ENCODE measurements around the gene MXRA8.
"Not testable (repeated sequence)": the region's sequence is repeated elsewhere in the genome, so short reads cannot be mapped to it uniquely, and the experiment has no call there.

Gene MXRA8

DNA sequence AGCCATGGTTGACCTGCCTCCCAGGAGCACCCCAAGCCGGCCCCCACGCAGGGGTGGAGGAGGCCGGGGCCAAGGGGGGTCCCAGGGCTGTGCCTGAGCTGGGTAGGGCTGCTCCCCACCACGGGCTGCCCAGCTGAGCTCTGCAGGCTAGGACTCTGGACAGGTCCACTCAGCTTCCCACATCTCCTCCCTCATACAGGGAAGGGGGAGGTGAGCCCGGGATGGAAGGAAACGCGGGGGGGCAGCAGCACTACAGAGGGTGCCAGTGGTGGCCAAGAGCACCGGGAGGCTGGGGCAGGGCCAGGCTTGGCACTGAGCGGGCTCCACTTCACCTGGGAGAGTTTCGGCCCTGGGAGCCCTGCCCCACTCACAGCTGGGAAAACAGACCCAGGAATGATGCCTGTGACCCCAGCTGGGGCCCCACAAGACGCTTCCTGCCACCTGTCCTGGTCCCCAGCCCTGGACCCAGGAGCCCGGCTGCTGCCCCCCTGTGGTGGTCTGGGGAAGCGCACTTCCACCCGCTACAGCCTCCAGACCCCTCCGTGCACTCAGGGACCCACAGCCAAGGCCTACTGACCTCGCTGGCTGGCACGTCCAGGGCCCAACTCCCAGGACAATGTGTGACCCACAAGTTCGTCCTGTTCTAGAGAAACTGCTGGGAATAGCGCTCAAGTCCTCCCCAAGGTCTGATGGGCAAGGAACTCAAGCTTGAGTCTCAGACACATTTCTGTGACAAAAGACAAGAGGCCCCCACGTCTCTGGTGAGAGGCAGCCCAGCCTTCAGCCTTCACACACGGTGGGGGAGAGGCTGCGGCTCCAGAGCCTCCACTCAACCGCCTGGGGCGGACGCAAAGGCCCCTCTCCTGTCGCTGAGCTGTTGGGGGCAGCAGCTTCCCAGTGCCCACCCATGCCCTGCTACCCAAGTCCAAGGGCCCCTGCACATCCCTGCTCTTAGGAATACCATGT lies 13.7 kb upstream of the MXRA8 start:
- peak; percentile 51 for DNase-seq
- in situ Hi-C loops (cut with HindIII; ENCODE audit: low pct_ligation_motif_present, low pct_unique_long_range_greater_than_20kb, low sequenced_read_pairs): no loop called here

GRCh38 chr1:1371364-1371745 lies 13.0 kb upstream of the MXRA8 start:
- in situ Hi-C loops (cut with HindIII; ENCODE audit: low pct_ligation_motif_present, low pct_unique_long_range_greater_than_20kb, low sequenced_read_pairs): no loop called here
- DNase-seq: no peak

DNA sequence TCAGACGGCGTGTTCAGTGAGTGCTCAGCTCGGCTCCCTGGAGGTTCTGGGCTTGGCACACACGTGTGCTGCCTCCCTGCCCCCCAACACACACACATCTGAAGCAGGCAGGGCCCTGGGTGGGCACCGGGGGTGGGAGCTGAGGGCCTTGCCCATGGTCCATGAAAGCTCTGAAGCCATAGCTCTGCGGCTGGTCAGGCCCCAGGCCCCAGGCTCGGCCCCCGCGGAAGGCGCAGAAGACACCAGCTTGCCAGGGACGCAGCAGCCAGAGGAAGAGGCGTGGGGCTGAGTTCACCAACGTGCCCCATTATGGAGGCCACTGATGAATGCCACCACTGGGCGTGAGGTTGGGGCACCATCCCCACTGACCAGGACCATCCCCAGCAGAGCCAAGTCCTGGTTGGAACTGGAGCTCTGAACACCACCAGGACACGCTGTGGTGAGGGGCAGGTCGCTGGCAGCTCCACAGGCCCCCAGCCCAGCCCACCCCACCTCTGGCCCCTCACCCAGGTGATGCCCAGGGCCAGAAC lies 12.5 kb upstream of the MXRA8 start:
- DNase-seq: no peak
- in situ Hi-C loops (cut with HindIII; ENCODE audit: low pct_ligation_motif_present, low pct_unique_long_range_greater_than_20kb, low sequenced_read_pairs): no loop called here

DNA sequence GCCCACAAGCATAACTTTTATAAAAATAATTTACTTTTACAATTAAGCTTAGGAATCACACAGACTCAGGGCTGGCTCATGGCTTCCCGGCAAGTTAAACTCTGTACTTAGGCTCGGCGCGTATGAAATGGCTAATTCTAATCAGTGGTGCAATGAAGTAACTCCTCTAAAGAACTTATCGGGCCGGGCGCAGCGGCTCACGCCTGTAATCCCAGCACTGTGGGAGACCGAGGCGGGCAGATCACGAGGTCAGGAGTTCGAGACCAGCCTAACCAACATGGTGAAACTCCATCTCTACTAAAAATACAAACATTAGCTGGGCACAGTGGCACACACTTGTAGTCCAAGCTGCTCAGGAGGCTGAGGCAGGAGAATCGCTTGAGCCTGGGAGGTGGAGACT lies 11.7 kb upstream of the MXRA8 start:
- DNase-seq; in situ Hi-C loops (cut with HindIII; ENCODE audit: low pct_ligation_motif_present, low pct_unique_long_range_greater_than_20kb, low sequenced_read_pairs): not testable (repeated sequence)

DNA sequence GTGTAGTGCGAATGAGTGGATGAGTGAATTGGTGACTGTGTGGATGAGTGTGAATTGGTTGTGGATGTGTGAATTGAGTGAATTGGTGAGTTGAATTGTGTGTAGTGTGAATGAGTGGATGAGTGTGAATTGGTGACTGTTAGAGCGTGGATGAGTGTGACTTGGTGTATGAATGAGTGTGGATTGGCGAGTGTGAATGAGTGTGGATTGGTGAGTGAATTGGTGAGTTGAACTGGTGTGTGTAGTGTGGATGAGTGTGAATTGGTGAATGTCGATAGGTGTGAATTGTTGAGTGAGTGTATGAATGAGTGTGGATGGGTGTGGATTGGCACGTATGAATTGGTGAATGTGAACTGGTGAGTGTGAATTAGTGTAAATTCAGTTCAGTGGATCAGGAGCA lies 9.0 kb upstream of the MXRA8 start:
- in situ Hi-C loops (cut with HindIII; ENCODE audit: low pct_ligation_motif_present, low pct_unique_long_range_greater_than_20kb, low sequenced_read_pairs): no loop called here
- no peak for DNase-seq

GRCh38 chr1:1366699-1367066 lies 8.3 kb upstream of the MXRA8 start:
- DNase-seq: no peak
- in situ Hi-C loops (cut with HindIII; ENCODE audit: low pct_ligation_motif_present, low pct_unique_long_range_greater_than_20kb, low sequenced_read_pairs): no loop called here

DNA sequence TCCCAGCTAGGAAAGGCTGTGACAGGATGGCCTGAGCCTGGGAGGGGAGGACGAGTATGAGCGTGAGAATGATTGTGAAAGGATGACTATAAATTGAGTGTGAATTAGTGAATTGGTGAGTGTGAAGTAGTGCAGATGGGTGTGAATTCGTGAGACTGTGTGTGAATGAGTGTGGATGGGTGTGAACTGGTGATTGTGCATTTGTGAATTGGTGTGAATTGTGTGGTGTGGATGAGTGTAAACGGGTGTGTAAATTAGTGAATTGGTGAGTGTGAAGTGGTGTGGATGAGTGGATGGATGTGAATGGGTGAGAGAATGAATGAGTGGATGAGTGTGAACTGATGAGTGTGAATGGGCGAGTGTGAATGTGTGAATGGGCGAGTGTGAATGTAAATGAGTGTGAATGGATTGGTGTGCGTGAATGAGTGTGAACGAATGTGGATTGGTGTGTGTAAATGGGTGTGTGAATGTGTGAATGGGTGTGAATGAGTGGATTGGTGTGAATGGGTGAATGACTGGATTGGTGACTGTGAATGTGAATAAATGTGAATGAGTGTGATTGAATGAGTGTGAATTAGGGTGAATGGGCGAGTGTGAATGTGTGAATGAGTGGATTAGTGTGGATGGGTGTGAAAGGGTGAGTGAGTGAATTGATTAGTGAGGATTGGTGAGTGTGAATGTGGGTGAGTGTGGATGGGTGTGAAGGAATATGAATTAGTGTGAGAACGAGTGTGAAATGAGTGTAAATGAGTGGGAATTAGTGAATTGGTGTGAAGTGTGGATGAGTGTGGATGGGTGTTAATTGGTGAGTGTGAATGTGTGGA lies 7.7 kb upstream of the MXRA8 start:
- DNase-seq: no peak
- in situ Hi-C loops (cut with HindIII; ENCODE audit: low pct_ligation_motif_present, low pct_unique_long_range_greater_than_20kb, low sequenced_read_pairs): no loop called here

GRCh38 chr1:1364266-1364665 lies 5.9 kb upstream of the MXRA8 start:
- in situ Hi-C loops (cut with HindIII; ENCODE audit: low pct_ligation_motif_present, low pct_unique_long_range_greater_than_20kb, low sequenced_read_pairs): no loop called here

DNA sequence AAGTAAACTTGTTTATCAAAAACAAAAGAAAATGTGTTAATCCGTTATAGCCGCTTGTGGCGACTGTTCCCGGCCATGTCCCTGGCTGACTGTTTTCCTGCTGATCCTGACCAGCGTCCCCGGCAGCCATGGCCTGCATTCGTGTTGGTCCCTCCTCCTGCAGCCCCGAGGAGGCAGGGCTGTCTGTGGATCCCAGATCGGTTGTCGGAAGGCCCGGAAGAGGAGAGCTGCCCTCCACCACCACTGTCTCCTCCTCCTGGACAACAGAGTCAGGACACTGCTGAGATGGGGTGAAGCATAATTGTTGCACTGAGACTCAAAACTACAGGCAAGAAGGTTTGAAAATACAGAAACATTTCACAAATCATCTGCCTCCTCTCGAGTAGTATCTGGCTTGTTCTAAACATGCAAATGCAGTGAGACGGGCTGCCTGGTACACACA lies 3.6 kb upstream of the MXRA8 start:
- in situ Hi-C loops (cut with HindIII; ENCODE audit: low pct_ligation_motif_present, low pct_unique_long_range_greater_than_20kb, low sequenced_read_pairs): no loop called here
- DNase-seq: no peak

More at GRCh38 chr1:1364266-1364665, 5.9 kb upstream of the MXRA8 start:
- DNase-seq: no peak

DNA sequence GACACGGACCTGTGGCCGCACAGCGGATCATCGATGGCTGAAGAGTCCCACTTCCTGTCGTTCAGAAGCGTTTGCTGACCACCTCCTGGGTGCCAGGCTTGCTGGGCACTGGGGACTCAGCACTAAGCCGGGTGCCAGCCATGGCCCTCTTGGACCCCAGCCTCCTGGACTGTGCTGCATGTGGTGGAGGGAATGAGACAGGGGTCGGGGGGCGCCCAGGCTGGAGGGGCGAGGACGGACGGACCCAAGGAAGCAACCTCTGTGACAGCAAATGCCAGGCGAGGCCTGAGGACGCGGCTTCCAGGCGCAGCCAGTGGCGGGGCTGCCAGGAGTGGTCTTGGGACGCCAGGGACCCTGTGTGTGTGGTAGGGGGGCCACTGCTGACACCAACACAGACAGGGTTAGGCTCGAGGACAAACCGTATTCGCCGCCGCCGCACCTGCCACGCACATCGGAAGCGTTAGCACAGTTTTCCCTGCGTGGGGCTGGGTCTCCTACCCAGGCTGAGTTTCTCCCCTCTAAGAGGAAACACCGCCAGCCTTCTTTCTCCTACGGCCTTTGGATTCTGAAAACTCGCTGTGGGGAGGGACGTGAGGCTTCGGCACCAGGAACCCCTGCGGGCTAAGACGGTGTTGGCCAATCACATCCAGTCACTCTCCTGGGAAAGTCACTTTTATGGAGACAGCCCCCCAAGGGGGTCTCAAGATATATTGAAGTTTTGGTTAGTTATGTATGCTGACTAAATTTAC lies 3.1 kb upstream of the MXRA8 start:
- DNase-seq: no peak
- in situ Hi-C loops (cut with HindIII; ENCODE audit: low pct_ligation_motif_present, low pct_unique_long_range_greater_than_20kb, low sequenced_read_pairs): no loop called here

DNA sequence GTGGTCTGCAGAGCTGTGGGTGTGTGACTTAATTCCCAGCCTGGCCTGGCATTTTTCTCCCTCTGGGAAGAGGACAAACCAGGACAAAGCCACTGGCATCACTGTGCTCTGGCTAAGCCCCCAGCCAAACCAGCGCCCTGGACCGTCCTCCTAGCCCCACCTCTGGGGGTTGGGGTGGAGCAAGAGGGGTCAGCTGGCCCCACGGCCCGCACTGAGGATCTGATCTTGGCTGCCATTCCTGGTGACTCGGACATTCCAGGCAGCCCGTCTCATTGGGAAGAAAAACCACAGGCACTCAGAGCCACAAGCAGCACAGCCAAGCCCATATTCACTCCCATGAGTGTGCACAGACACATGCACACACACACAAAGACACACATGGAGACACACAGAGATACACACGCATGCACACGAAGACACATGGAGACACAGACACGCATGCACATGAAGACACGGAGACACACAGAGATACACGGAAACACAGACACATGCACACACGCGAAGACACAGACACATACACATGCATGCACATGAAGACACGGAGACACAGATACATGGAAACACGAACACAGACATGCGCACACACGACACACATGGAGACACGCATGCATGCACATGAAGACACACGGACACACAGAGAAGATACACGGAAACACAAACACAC lies 2.3 kb upstream of the MXRA8 start:
- in situ Hi-C loops (cut with HindIII; ENCODE audit: low pct_ligation_motif_present, low pct_unique_long_range_greater_than_20kb, low sequenced_read_pairs): no loop called here
- DNase-seq: peak; percentile 93

GRCh38 chr1:1359664-1360468 lies 1.5 kb upstream of the MXRA8 start:
- no peak for DNase-seq
- in situ Hi-C loops (cut with HindIII; ENCODE audit: low pct_ligation_motif_present, low pct_unique_long_range_greater_than_20kb, low sequenced_read_pairs): no loop called here

- in situ Hi-C loops (cut with HindIII; ENCODE audit: low pct_ligation_motif_present, low pct_unique_long_range_greater_than_20kb, low sequenced_read_pairs): no loop called here
- DNase-seq: no peak
Observed at GRCh38 chr1:1359308-1359663, 931 bp upstream of the MXRA8 start.

GRCh38 chr1:1357871-1358432 lies 403 bp downstream of the MXRA8 start:
- no peak for DNase-seq
- in situ Hi-C loops (cut with HindIII; ENCODE audit: low pct_ligation_motif_present, low pct_unique_long_range_greater_than_20kb, low sequenced_read_pairs): no loop called here

- in situ Hi-C loops (cut with HindIII; ENCODE audit: low pct_ligation_motif_present, low pct_unique_long_range_greater_than_20kb, low sequenced_read_pairs): no loop called here
Observed at GRCh38 chr1:1356796-1357401, 1.5 kb downstream of the MXRA8 start.

GRCh38 chr1:1356166-1356795 lies 2.1 kb downstream of the MXRA8 start:
- in situ Hi-C loops (cut with HindIII; ENCODE audit: low pct_ligation_motif_present, low pct_unique_long_range_greater_than_20kb, low sequenced_read_pairs): no loop called here
- no peak for DNase-seq

More at GRCh38 chr1:1356796-1357401, 1.5 kb downstream of the MXRA8 start:
- DNase-seq: no peak
